H1 (cell line): ENCODE measurements around the gene OR1K1. TPM values are rescaled to one million over a fixed set of nuclear protein-coding genes. Genes with fewer than 3 reads are reported as not detected.
A peak's percentile ranks its signal among the peaks of the same experiment; 100 is the strongest.

Source experiments
- CTCF ChIA-PET: fragments of 300-600 bp; sonication (Branson Sonifier 250); formaldehyde crosslinking; loops from one replicate; lab custom pipeline; 2021; ENCODE audit not compliant: partially characterized antibody; lab: Charles Lee
- POLR2A ChIA-PET: fragments of 300-600 bp; sonication (Branson Sonifier 250); formaldehyde crosslinking; loops from one replicate; lab custom pipeline; 2021; ENCODE audit warnings: inconsistent platforms; ENCODE audit not compliant: partially characterized antibody; lab: Charles Lee
- DNase-seq, 2 experiments: peaks; one replicate each; pipeline versions ENCODE4 v3.0.0 to v3.0.0-alpha.2; 2010 to 2022; ENCODE audit warnings: low spot score in 2 of 2, low read depth in 1 of 2, mixed read lengths in 1 of 2
- FAIRE-seq: peaks from 2 replicates; lab custom pipeline; 2011; peaks lifted over from hg19 to GRCh38; lab: Jason Lieb, UNC
- H2AFZ ChIP-seq: 2 replicates; pipeline ENCODE4 v1.8.1; 2012; ENCODE audit warnings: low read length, inconsistent platforms
- H2AK5ac ChIP-seq: 2 replicates; pipeline ENCODE4 v1.6.1; 2013; ENCODE audit warnings: low read depth, low read length
- H2BK120ac ChIP-seq: replicated peaks from 2 replicates; pipeline ENCODE3; 2013; ENCODE audit warnings: low read depth, low read length, inconsistent platforms
- H2BK12ac ChIP-seq: 2 replicates; pipeline ENCODE4 v1.6.1; 2013; ENCODE audit warnings: low read depth, low read length
- H2BK15ac ChIP-seq: 2 replicates; pipeline ENCODE4 v1.6.1; 2013; ENCODE audit warnings: low read length
- H2BK20ac ChIP-seq: 2 replicates; pipeline ENCODE4 v1.6.1; 2013; ENCODE audit warnings: low read length
- H2BK5ac ChIP-seq: 2 replicates; pipeline ENCODE4 v1.6.1; 2013; ENCODE audit warnings: low read depth, low read length
- H3K14ac ChIP-seq: 2 replicates; pipeline ENCODE4 v1.6.1; 2013; ENCODE audit warnings: inconsistent platforms; ENCODE audit not compliant: insufficient read length
- H3K18ac ChIP-seq: 2 replicates; pipeline ENCODE4 v1.6.1; 2013; ENCODE audit warnings: low read length; ENCODE audit errors: extremely low read depth
- H3K23ac ChIP-seq: 2 replicates; pipeline ENCODE4 v1.6.1; 2013; ENCODE audit warnings: inconsistent platforms; ENCODE audit not compliant: insufficient read length
- H3K23me2 ChIP-seq: 2 replicates; pipeline ENCODE4 v1.6.1; 2013; ENCODE audit warnings: low read depth, low read length
- H3K27ac ChIP-seq: 2 replicates; pipeline ENCODE4 v1.6.1; 2011; ENCODE audit warnings: low read depth, low read length, inconsistent platforms
- H3K27me3 ChIP-seq, 4 experiments: replicated peaks in 1 of 4; 1 replicate in 1 of 4; 2 replicates in 3 of 4; pipeline versions ENCODE4 v1.6.1 to v1.8.1; 2011 to 2013; ENCODE audit warnings: low read length in 3 of 4, mild to moderate bottlenecking in 3 of 4, inconsistent platforms in 2 of 4, mixed read lengths in 2 of 4, moderate library complexity in 1 of 4; ENCODE audit not compliant: control insufficient read depth in 3 of 4, insufficient read depth in 3 of 4; ENCODE audit errors: extremely low read depth in 1 of 4
- H3K36me3 ChIP-seq, 4 experiments: 2 replicates each; pipeline versions ENCODE4 v1.6.1 to v1.8.1; 2011 to 2013; ENCODE audit warnings: mild to moderate bottlenecking in 4 of 4, low read length in 3 of 4, moderate library complexity in 2 of 4, control low read depth in 1 of 4, inconsistent platforms in 1 of 4; ENCODE audit not compliant: insufficient read depth in 4 of 4, control insufficient read depth in 2 of 4
- H3K4ac ChIP-seq: replicated peaks from 2 replicates; pipeline ENCODE3; 2013; ENCODE audit warnings: low read length, low read depth, mixed read lengths, inconsistent platforms; ENCODE audit not compliant: insufficient read length
- H3K4me1 ChIP-seq, 4 experiments: replicated peaks in 1 of 4; 1 replicate in 1 of 4; 2 replicates in 3 of 4; pipeline versions ENCODE4 v1.6.1 to v1.8.1; 2011 to 2013; ENCODE audit warnings: low read length in 3 of 4, inconsistent platforms in 2 of 4, mixed read lengths in 1 of 4; ENCODE audit not compliant: insufficient read depth in 4 of 4, control insufficient read depth in 3 of 4
- H3K4me2 ChIP-seq, 2 experiments: 2 replicates each; pipeline versions ENCODE4 v1.6.1 to v1.8.1; 2011 to 2013; ENCODE audit warnings: low read depth in 2 of 2, low read length in 2 of 2, control low read depth in 1 of 2, inconsistent platforms in 1 of 2, mild to moderate bottlenecking in 1 of 2; ENCODE audit not compliant: insufficient read depth in 1 of 2
- H3K4me3 ChIP-seq, 4 experiments: fragments of 200-600, 300-600 bp in 1 of 4; sonication (generic), shearing (Covaris generic), sonication (Bioruptor Twin) in 1 of 4; 2 replicates each; pipeline versions ENCODE4 v1.5.1 to v1.8.1; 2011 to 2016; ENCODE audit warnings: low read length in 4 of 4, low read depth in 3 of 4, control low read depth in 2 of 4, inconsistent platforms in 2 of 4, mild to moderate bottlenecking in 2 of 4, mixed read lengths in 1 of 4, moderate library complexity in 1 of 4; ENCODE audit not compliant: insufficient read depth in 2 of 4; ENCODE audit errors: extremely low read depth in 1 of 4
- H3K56ac ChIP-seq: replicated peaks from 2 replicates; pipeline ENCODE3; 2013; ENCODE audit warnings: low read depth, mild to moderate bottlenecking, mixed read lengths, low read length, inconsistent platforms; ENCODE audit not compliant: insufficient read length
- H3K79me1 ChIP-seq: 2 replicates; pipeline ENCODE4 v1.6.1; 2013; ENCODE audit warnings: low read depth, low read length, control low read depth
- H3K79me2 ChIP-seq, 2 experiments: 2 replicates each; pipeline versions ENCODE4 v1.6.1 to v1.8.1; 2012 to 2013; ENCODE audit warnings: low read length in 2 of 2, mild to moderate bottlenecking in 2 of 2, inconsistent platforms in 1 of 2; ENCODE audit not compliant: insufficient read depth in 2 of 2, control insufficient read depth in 1 of 2
- H3K9ac ChIP-seq, 4 experiments: replicated peaks in 1 of 4; 1 replicate in 1 of 4; 2 replicates in 3 of 4; pipeline versions ENCODE4 v1.6.1 to v1.8.1; 2011 to 2013; ENCODE audit warnings: low read depth in 3 of 4, low read length in 3 of 4, control low read depth in 2 of 4, mild to moderate bottlenecking in 2 of 4, moderate library complexity in 2 of 4, inconsistent platforms in 1 of 4; ENCODE audit errors: extremely low read depth in 1 of 4
- H3K9me3 ChIP-seq, 2 experiments: 2 replicates each; pipeline versions ENCODE4 v1.6.1 to v1.8.1; 2012 to 2013; ENCODE audit warnings: mild to moderate bottlenecking in 2 of 2, moderate library complexity in 2 of 2, control low read depth in 1 of 2, inconsistent platforms in 1 of 2, low read depth in 1 of 2, low read length in 1 of 2, mixed read lengths in 1 of 2; ENCODE audit not compliant: insufficient read depth in 2 of 2
- H4K20me1 ChIP-seq, 2 experiments: replicated peaks in 1 of 2; 2 replicates each; pipeline versions ENCODE3 to v1.8.1; 2011 to 2013; ENCODE audit warnings: inconsistent platforms in 2 of 2, low read length in 2 of 2, mild to moderate bottlenecking in 1 of 2; ENCODE audit not compliant: insufficient read depth in 2 of 2, control insufficient read depth in 1 of 2
- H4K5ac ChIP-seq: 2 replicates; pipeline ENCODE4 v1.6.1; 2013; ENCODE audit warnings: low read length, low read depth, mixed read lengths, inconsistent platforms; ENCODE audit not compliant: insufficient read length
- H4K8ac ChIP-seq: 2 replicates; pipeline ENCODE4 v1.8.0; 2013; ENCODE audit warnings: mild to moderate bottlenecking, moderate library complexity, low read length, inconsistent platforms; ENCODE audit not compliant: insufficient read depth; ENCODE audit errors: extremely low read depth
- H4K91ac ChIP-seq: replicated peaks from 2 replicates; pipeline ENCODE3; 2013; ENCODE audit warnings: low read length, mixed read lengths, inconsistent platforms; ENCODE audit not compliant: insufficient read length
- CHD2 ChIP-seq: IDR thresholded peaks from 2 replicates; pipeline ENCODE4 v1.6.1; 2012; ENCODE audit warnings: low read length, improper control_type of control experiment
- CREB1 ChIP-seq: IDR thresholded peaks from 2 replicates; pipeline ENCODE4 v1.6.1; 2012; ENCODE audit warnings: inconsistent platforms
- GTF2F1 ChIP-seq: IDR thresholded peaks from 2 replicates; pipeline ENCODE4 v1.6.1; 2012; ENCODE audit warnings: low read depth, low read length, improper control_type of control experiment, borderline replicate concordance
- NRF1 ChIP-seq: IDR thresholded peaks from 2 replicates; pipeline ENCODE4 v1.6.1; 2011; ENCODE audit warnings: mild to moderate bottlenecking, low read depth, low read length, improper control_type of control experiment
- RAD21 ChIP-seq, 2 experiments: IDR thresholded peaks in 1 of 2; conservative IDR thresholded peaks in 1 of 2; 2 replicates each; pipeline ENCODE4 v1.6.1; 2011; ENCODE audit warnings: low read depth in 2 of 2, low read length in 2 of 2, improper control_type of control experiment in 1 of 2, inconsistent platforms in 1 of 2, mild to moderate bottlenecking in 1 of 2, moderate library complexity in 1 of 2
- SIRT6 ChIP-seq: IDR thresholded peaks from one replicate; pipeline ENCODE4 v1.7.1; 2012; ENCODE audit warnings: low read length, inconsistent platforms
- SP1 ChIP-seq: IDR thresholded peaks from 2 replicates; pipeline ENCODE4 v1.6.1; 2011; ENCODE audit warnings: low read depth, low read length
- SUZ12 ChIP-seq: fragments of 200-600 bp; sonication (generic); IDR thresholded peaks from 2 replicates; pipeline ENCODE4 v1.6.1; 2012; ENCODE audit warnings: mild to moderate bottlenecking, inconsistent platforms, low read length, moderate library complexity, mixed read lengths
- USF2 ChIP-seq: IDR thresholded peaks from 2 replicates; pipeline ENCODE4 v1.6.1; 2011; ENCODE audit warnings: low read length, improper control_type of control experiment
- WGBS, 2 experiments: shearing (Covaris generic) in 1 of 2; methylation state at CpG; one replicate each; pipeline versions ENCODE4 v1.1.6 to v1.1.7; 2013 to 2015; ENCODE audit warnings: low lambda C conversion rate in 2 of 2, mixed read lengths in 2 of 2, inconsistent platforms in 1 of 2, low coverage in 1 of 2, missing lambda C conversion rate in 1 of 2; ENCODE audit not compliant: insufficient replicate concordance in 2 of 2, insufficient coverage in 1 of 2, insufficient read length in 1 of 2; ENCODE audit errors: extremely low coverage in 1 of 2, missing lambda C conversion rate in 1 of 2; 5-methylcytosine and 5-hydroxymethylcytosine counted together
- polyA plus RNA-seq, 7 experiments: library from polyadenylated mRNA; depleted of rRNA in 3 of 7; stranded (reverse) in 5 of 7; unstranded in 2 of 7; fragments of >200 nt in 5 of 7; fragments of 200-250 nt in 2 of 7; gene quantifications; 1 replicate in 5 of 7; 2 replicates in 1 of 7; 4 replicates in 1 of 7; pipeline versions ENCODE4 v1.2.1 to v1.2.3, GENCODE V29; 2011 to 2013; ENCODE audit warnings: missing spikeins in 2 of 7, mixed read lengths in 2 of 7
- total RNA-seq: library from RNA; stranded (reverse); fragmentation: NEBNext Ultra II Directional; extraction: Animal tissue kit (Norgen Biotek cat#: 25700); gene quantifications from 2 replicates; pipeline ENCODE4 v1.2.1, GENCODE V29; 2021

OR1K1 gene
- total and polyA plus RNA-seq, 2 of the 8 experiments (the other 6 are each of a cell fraction or from before 2014, with no cell fraction given), result not detected

GRCh38 chr9:122810306-122810946 is 10.5 kb downstream of the OR1K1 start:
- WGBS, 2 experiments, result 7% methylated on average over 8 of the region's 8 CpGs; no CpG with 5 or more reads in 1 of the 2 experiments
- DNase-seq (peak; percentile 29 to 81), FAIRE-seq (peak; percentile 98)
- Histone ChIP-seq H3K9ac (no peak overlapping the region), H4K8ac (no peak overlapping the region), H2BK12ac (no peak overlapping the region), H3K23me2 (no peaks in the 10 kb centered on the region), H2BK5ac (no peak overlapping the region), H3K27ac (no peak overlapping the region), H2BK15ac (no peak overlapping the region), H2BK120ac (no peak overlapping the region), H4K20me1 (no peaks in the 10 kb centered on the region), H3K9me3 (peaks cover 7 to 9% of the 10 kb centered on the region in 2 experiments), H3K36me3 (no peaks in the 10 kb centered on the region), H2AK5ac (no peak overlapping the region), H2BK20ac (no peak overlapping the region), H3K27me3 (no peaks in the 10 kb centered on the region), H3K23ac (no peak overlapping the region), H3K14ac (no peak overlapping the region), H3K56ac (no peak overlapping the region), H4K91ac (no peak overlapping the region), H3K79me2 (no peaks in the 10 kb centered on the region), H2AFZ (peak overlapping the region; percentile 68), H3K4ac (no peak overlapping the region), H4K5ac (no peak overlapping the region), H3K18ac (no peak overlapping the region), H3K4me3 (no peak overlapping the region), H3K79me1 (no peaks in the 10 kb centered on the region), H3K4me1 (peaks cover 0 to 3% (median 2%) of the 10 kb centered on the region in 4 experiments; a peak in 4 of 7 replicates), H3K4me2 (0 out of 4 replicates have a peak overlapping the region, but pooled peaks of 1 of the 2 experiments have one; percentile 4)
- ChIA-PET POLR2A (interaction anchor here (1.4 kb wide), 1 partner anchor 346 kb away, joined by 3 read pairs; no protein-coding TSS in a partner anchor), CTCF (interaction anchor here (0.7 to 6.3 kb wide), 21 partner anchors 9 to 954 kb away, joined by 3 to 61 read pairs (median 4); partner anchors contain the start of gene OR5C1)
- TF ChIP-seq CHD2 (no peak), CREB1 (no peak), SIRT6 (no peak), GTF2F1 (no peak), USF2 (no peak), NRF1 (no peak), SUZ12 (no peak), SP1 (no peak), RAD21 (IDR thresholded peaks at IDR 0.05 in 1 of 2, conservative IDR thresholded peaks at IDR 0.05 in 1 of 2; ENCODE audit: low read depth in 2 of 2, low read length in 2 of 2) (peak; percentile 97)
